MM.1S (cell line): Measurements from ENCODE around the gene TMEM150A.

Experiments
- CTCF ChIP-seq: fragments of 300-600 bp; sonication (generic); IDR thresholded peaks from 2 replicates; pipeline ENCODE4 v1.5.1; 2016; ENCODE audit warnings: antibody characterized with exemption, low read length, mixed read lengths
- EZH2 ChIP-seq: fragments of 300-600 bp; sonication (generic); optimal IDR thresholded peaks from 2 replicates; pipeline ENCODE3; 2017; ENCODE audit warnings: low read depth, mild to moderate bottlenecking, antibody characterized with exemption, low read length, mixed read lengths
- EZH2phosphoT487 ChIP-seq: fragments of 300-600 bp; sonication (generic); IDR thresholded peaks from 2 replicates; pipeline ENCODE4 v1.6.1; 2018; ENCODE audit warnings: antibody characterized with exemption, low read length

GRCh38 chr2:85623991-85624390 lies 21.5 kb upstream of the TMEM150A start:
- no peak for TF ChIP-seq CTCF
- no peak for TF ChIP-seq EZH2
- no peak for TF ChIP-seq EZH2phosphoT487
